Ammon's horn (tissue), 1 donor: ENCODE measurements around the gene SLC25A48.

Experiments
- DNase-seq: peaks from one replicate; pipeline ENCODE4 v3.0.0-alpha.2; 2016; ENCODE audit warnings: low spot score

SLC25A48 gene

GRCh38 chr5:135834639-135835529 is at the start of gene SLC25A48:
TSS of gene SLC25A48 (plus strand) at chr5:135834663. CDS start at chr5:135834848, 185 bp downstream.
- DNase-seq: peak; percentile 64

GRCh38 chr5:135800656-135801055 is 33.8 kb upstream of the SLC25A48 start:
- no peak for DNase-seq

GRCh38 chr5:135810188-135810943 is 24.1 kb upstream of the SLC25A48 start:
- no peak for DNase-seq

- no peak for DNase-seq
These were observed 23.5 kb upstream of the SLC25A48 start for GRCh38 chr5:135811007-135811406.

- no peak for DNase-seq
These were observed 20.7 kb upstream of the SLC25A48 start for GRCh38 chr5:135813758-135814157.

- no peak for DNase-seq
These were observed 20.1 kb upstream of the SLC25A48 start for GRCh38 chr5:135814316-135814715.

GRCh38 chr5:135814812-135815211 is 19.7 kb upstream of the SLC25A48 start:
- DNase-seq: no peak

- no peak for DNase-seq
These were observed 13.2 kb upstream of the SLC25A48 start for GRCh38 chr5:135821061-135821801.

- no peak for DNase-seq
These were observed 12.7 kb upstream of the SLC25A48 start for GRCh38 chr5:135821802-135822201.

- DNase-seq: no peak
These were observed 12.2 kb upstream of the SLC25A48 start for GRCh38 chr5:135822286-135822685.

GRCh38 chr5:135822959-135823358 is 11.5 kb upstream of the SLC25A48 start:
- DNase-seq: no peak

GRCh38 chr5:135823881-135824280 is 10.6 kb upstream of the SLC25A48 start:
- no peak for DNase-seq

GRCh38 chr5:135824541-135825041 is 9.9 kb upstream of the SLC25A48 start:
- DNase-seq: no peak

- DNase-seq: no peak
These were observed 8.9 kb upstream of the SLC25A48 start for GRCh38 chr5:135825373-135826220.

GRCh38 chr5:135826221-135826525 is 8.3 kb upstream of the SLC25A48 start:
- no peak for DNase-seq

- no peak for DNase-seq
These were observed 7.3 kb upstream of the SLC25A48 start for GRCh38 chr5:135826994-135827671.

GRCh38 chr5:135827965-135828781 is 6.3 kb upstream of the SLC25A48 start:
- DNase-seq: no peak

- DNase-seq: no peak
These were observed 5.7 kb upstream of the SLC25A48 start for GRCh38 chr5:135828782-135829127.

- DNase-seq: no peak
These were observed 5.3 kb upstream of the SLC25A48 start for GRCh38 chr5:135829179-135829578.
